Nucleus accumbens (tissue), 56 donors: ENCODE results near the gene B4GALNT3.

Experiments
- DNase-seq, 56 donors: peaks; one replicate each; lab custom pipeline; 2025; lab: John Stamatoyannopoulos, UW

The B4GALNT3 gene

GRCh38 chr12:553216-554000, 93.7 kb downstream of the B4GALNT3 start:
- DNase-seq = no peak

GRCh38 chr12:554001-554285, 94.2 kb downstream of the B4GALNT3 start:
- DNase-seq = no peak

GRCh38 chr12:556498-556897, 96.8 kb downstream of the B4GALNT3 start:
- no peak for DNase-seq

GRCh38 chr12:558580-558979, 98.8 kb downstream of the B4GALNT3 start:
- no peak for DNase-seq

- DNase-seq = no peak
Observed at GRCh38 chr12:559208-559905, 99.6 kb downstream of the B4GALNT3 start.

GRCh38 chr12:559906-560455, 100.2 kb downstream of the B4GALNT3 start:
- DNase-seq = no peak

- no peak for DNase-seq
Observed at GRCh38 chr12:560691-561390, 101.1 kb downstream of the B4GALNT3 start.

- DNase-seq = no peak
Observed at GRCh38 chr12:561391-561705, 101.6 kb downstream of the B4GALNT3 start.

GRCh38 chr12:561908-562593, 102.3 kb downstream of the B4GALNT3 start:
- DNase-seq = peak in 7 of 56 donors; percentile 10 to 52 (median 33)

- DNase-seq = no peak
Observed at GRCh38 chr12:562634-563033, 102.9 kb downstream of the B4GALNT3 start.

- no peak for DNase-seq
Observed at GRCh38 chr12:563250-563781, 103.6 kb downstream of the B4GALNT3 start.

GRCh38 chr12:563787-564298, 104.1 kb downstream of the B4GALNT3 start:
- DNase-seq = no peak

- DNase-seq = no peak
Observed at GRCh38 chr12:565161-565560, 105.4 kb downstream of the B4GALNT3 start.

GRCh38 chr12:565589-566105, 105.9 kb downstream of the B4GALNT3 start:
- no peak for DNase-seq

GRCh38 chr12:568486-568885, 108.7 kb downstream of the B4GALNT3 start:
- DNase-seq = no peak

- no peak for DNase-seq
Observed at GRCh38 chr12:569091-569676, 109.4 kb downstream of the B4GALNT3 start.

GRCh38 chr12:569803-570434, 110.2 kb downstream of the B4GALNT3 start:
- DNase-seq = peak in 51 of 56 donors; percentile 19 to 92 (median 69)

- DNase-seq = peak in 10 of 56 donors; percentile 12 to 82 (median 20)
Observed at GRCh38 chr12:570435-570920, 110.7 kb downstream of the B4GALNT3 start.
